Vagina (tissue), 2 donors: ENCODE results near the gene MAP1LC3B2. TPM values are rescaled to one million over a fixed set of nuclear protein-coding genes. Genes with fewer than 3 reads are reported as not detected.

ENCODE experiments used
- DNase-seq, 2 donors: peaks; one replicate each; pipeline ENCODE4 v3.0.0-alpha.2; 2017; ENCODE audit errors: extremely low spot score in 2 of 2
- H3K27ac ChIP-seq: fragments of 200-600 bp; sonication (generic); one replicate; pipeline ENCODE4 v1.5.1; 2019
- H3K27me3 ChIP-seq: fragments of 200-600 bp; sonication (generic); one replicate; pipeline ENCODE4 v1.5.1; 2019
- H3K36me3 ChIP-seq, 2 donors: fragments of 200-600 bp; sonication (generic); one replicate each; pipeline ENCODE4 v1.5.1; 2017 to 2019
- H3K4me1 ChIP-seq: fragments of 200-600 bp; sonication (generic); one replicate; pipeline ENCODE4 v1.5.1; 2019
- H3K4me3 ChIP-seq, 2 donors: fragments of 200-600 bp; sonication (generic); 1 replicate in 1 of 2; 2 replicates in 1 of 2; pipeline ENCODE4 v1.5.1; 2016 to 2019
- H3K9me3 ChIP-seq: fragments of 200-600 bp; sonication (generic); one replicate; pipeline ENCODE4 v1.5.1; 2019
- CTCF ChIP-seq, 3 experiments: fragments of 450-650 bp in 2 of 3; fragments of 200-600 bp in 1 of 3; sonication (generic) in 1 of 3; IDR thresholded peaks; one replicate each; pipeline ENCODE4 v1.5.1; 2017 to 2019; ENCODE audit warnings: antibody characterized with exemption in 3 of 3, mild to moderate bottlenecking in 2 of 3, moderate library complexity in 2 of 3
- POLR2A ChIP-seq, 2 donors: fragments of 450-650 bp; IDR thresholded peaks; one replicate each; pipeline ENCODE4 v1.6.1; 2017; ENCODE audit warnings: antibody characterized with exemption in 2 of 2, mild to moderate bottlenecking in 2 of 2, moderate library complexity in 2 of 2
- POLR2AphosphoS5 ChIP-seq, 2 donors: sonication (generic); formaldehyde crosslinking; IDR thresholded peaks; one replicate each; pipeline ENCODE4 v1.9.0; 2017; ENCODE audit warnings: antibody characterized with exemption in 2 of 2, mild to moderate bottlenecking in 2 of 2, low read depth in 1 of 2; ENCODE audit not compliant: insufficient read depth in 1 of 2
- intact Hi-C: fragments of 100-400 bp; cut with DNase I; formaldehyde crosslinking; loops from one replicate; pipeline ENCODE4 v1.15.1; 2023
- total RNA-seq: library from RNA; depleted of rRNA; stranded (reverse); fragments of >200 nt; gene quantifications from one replicate; pipeline ENCODE4 v1.2.3, GENCODE V29; 2016

MAP1LC3B2 gene
- total RNA-seq, 1 donor from 2014 or later: not detected

GRCh38 chr12:116609319-116610114, 50.3 kb downstream of the MAP1LC3B2 start:
- no peak overlapping the region for H3K4me3 ChIP-seq
- H3K4me1 ChIP-seq: no peaks in the 10 kb centered on the region
- no peaks in the 10 kb centered on the region for H3K27me3 ChIP-seq
- DNase-seq: no peak
- H3K36me3 ChIP-seq: no peaks in the 10 kb centered on the region
- H3K27ac ChIP-seq: no peak overlapping the region
- TF ChIP-seq CTCF (IDR thresholded peaks at IDR 0.05) (no peak), POLR2AphosphoS5 (IDR thresholded peaks at IDR 0.05; ENCODE audit: insufficient read depth in 1 of 2, low read depth in 1 of 2) (no peak), POLR2A (IDR thresholded peaks at IDR 0.05) (no peak)
- intact Hi-C loops: no loop called here
- H3K9me3 ChIP-seq: no peaks in the 10 kb centered on the region

GRCh38 chr12:116610971-116611541, 51.9 kb downstream of the MAP1LC3B2 start:
- no peak for DNase-seq
- intact Hi-C loops: no loop called here
- no peak overlapping the region for H3K4me3 ChIP-seq
- no peaks in the 10 kb centered on the region for H3K27me3 ChIP-seq
- H3K36me3 ChIP-seq: no peaks in the 10 kb centered on the region
- no peaks in the 10 kb centered on the region for H3K9me3 ChIP-seq
- no peak for TF ChIP-seq CTCF (IDR thresholded peaks at IDR 0.05)
- TF ChIP-seq POLR2A (IDR thresholded peaks at IDR 0.05): no peak
- TF ChIP-seq POLR2AphosphoS5 (IDR thresholded peaks at IDR 0.05; ENCODE audit: insufficient read depth in 1 of 2, low read depth in 1 of 2): no peak
- no peaks in the 10 kb centered on the region for H3K4me1 ChIP-seq
- no peak overlapping the region for H3K27ac ChIP-seq

GRCh38 chr12:116612436-116612835, 53.3 kb downstream of the MAP1LC3B2 start:
- no peaks in the 10 kb centered on the region for H3K4me1 ChIP-seq
- H3K27ac ChIP-seq: no peak overlapping the region
- TF ChIP-seq POLR2AphosphoS5 (IDR thresholded peaks at IDR 0.05; ENCODE audit: insufficient read depth in 1 of 2, low read depth in 1 of 2) (no peak), CTCF (IDR thresholded peaks at IDR 0.05) (no peak), POLR2A (IDR thresholded peaks at IDR 0.05) (no peak)
- H3K36me3 ChIP-seq: no peaks in the 10 kb centered on the region
- H3K4me3 ChIP-seq: no peak overlapping the region
- intact Hi-C loops: no loop called here
- no peaks in the 10 kb centered on the region for H3K9me3 ChIP-seq
- no peak for DNase-seq
- no peaks in the 10 kb centered on the region for H3K27me3 ChIP-seq

GRCh38 chr12:116613256-116613655, 54.1 kb downstream of the MAP1LC3B2 start:
- intact Hi-C loops: no loop called here
- no peak overlapping the region for H3K4me3 ChIP-seq
- H3K27ac ChIP-seq: no peak overlapping the region

More at GRCh38 chr12:116613256-116613655, 54.1 kb downstream of the MAP1LC3B2 start:
- no peak for DNase-seq
- Histone ChIP-seq H3K27me3 (no peaks in the 10 kb centered on the region), H3K9me3 (no peaks in the 10 kb centered on the region), H3K4me1 (no peaks in the 10 kb centered on the region), H3K36me3 (no peaks in the 10 kb centered on the region)
- TF ChIP-seq CTCF (IDR thresholded peaks at IDR 0.05): no peak
- TF ChIP-seq POLR2AphosphoS5 (IDR thresholded peaks at IDR 0.05; ENCODE audit: insufficient read depth in 1 of 2, low read depth in 1 of 2): no peak
- TF ChIP-seq POLR2A (IDR thresholded peaks at IDR 0.05): no peak
